Measurements from ENCODE around the gene EXD3.
"Not testable (repeated sequence)": the region's sequence is repeated elsewhere in the genome, so short reads cannot be mapped to it uniquely, and the experiment has no call there.

EXD3 gene

GRCh38 chr9:137412431-137412830, 10.5 kb downstream of the EXD3 start:
- no peak for DNase-seq

DNA sequence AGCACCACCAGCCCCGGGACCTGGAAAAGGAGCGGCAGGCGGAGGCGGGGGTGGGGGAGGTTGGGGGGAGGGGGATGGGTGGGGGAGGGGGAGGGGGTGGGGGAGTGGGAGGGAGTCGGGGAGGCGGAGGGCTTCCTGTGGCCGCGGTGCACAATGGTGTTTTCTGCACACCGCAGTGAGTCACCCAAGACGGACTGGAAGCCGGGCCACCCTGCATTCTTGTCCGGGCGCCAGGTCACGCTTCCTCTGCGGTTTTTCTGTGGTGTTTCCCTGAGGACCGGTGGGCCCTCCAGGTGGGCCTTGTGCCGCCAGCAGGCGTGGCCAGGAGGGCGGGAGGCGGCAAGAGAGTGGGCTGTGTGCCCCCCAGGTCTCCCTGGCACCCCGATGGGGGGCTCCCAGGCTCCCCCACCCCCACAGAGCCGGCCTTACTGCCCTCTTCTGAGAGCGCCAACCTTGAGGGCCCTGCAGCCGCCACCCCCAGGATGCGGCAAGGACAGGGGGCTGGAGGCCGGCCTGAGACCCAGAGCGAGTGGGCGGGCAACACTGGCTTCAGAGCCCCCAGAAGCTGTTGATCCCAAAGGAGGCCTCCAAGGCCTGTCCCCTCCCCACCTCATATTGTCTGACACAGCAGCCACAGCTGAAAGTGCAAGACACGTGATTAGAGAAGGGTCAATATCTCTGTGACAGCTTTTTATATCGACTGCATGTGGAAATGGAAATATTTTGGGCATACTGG, 11.1 kb downstream of the EXD3 start:
- no peak for DNase-seq

- DNase-seq: no peak
These were observed 11.7 kb downstream of the EXD3 start for GRCh38 chr9:137411260-137411644.

DNA sequence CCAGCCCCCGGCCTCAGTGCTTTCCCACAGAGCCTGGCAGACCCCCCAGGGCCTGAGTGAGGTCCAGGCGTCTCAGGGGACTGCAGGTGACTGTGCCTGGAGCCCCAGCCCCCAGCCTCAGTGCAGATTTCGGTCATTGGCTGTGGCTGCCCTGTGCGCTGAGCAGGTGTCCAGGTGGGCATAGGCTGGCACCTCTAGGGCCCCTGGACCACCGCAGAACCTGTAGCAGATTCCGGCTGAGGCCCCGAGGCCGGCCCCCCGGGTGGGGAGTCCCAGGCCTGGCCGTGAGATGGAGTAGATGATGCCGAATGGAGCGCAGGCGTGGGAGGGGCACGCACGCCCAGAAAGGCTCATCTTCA, 12.1 kb downstream of the EXD3 start:
- no peak for DNase-seq

- DNase-seq: not testable (repeated sequence)
These were observed 12.6 kb downstream of the EXD3 start for GRCh38 chr9:137410236-137410890.

GRCh38 chr9:137409515-137409914, 13.4 kb downstream of the EXD3 start:
- DNase-seq: no peak

DNA sequence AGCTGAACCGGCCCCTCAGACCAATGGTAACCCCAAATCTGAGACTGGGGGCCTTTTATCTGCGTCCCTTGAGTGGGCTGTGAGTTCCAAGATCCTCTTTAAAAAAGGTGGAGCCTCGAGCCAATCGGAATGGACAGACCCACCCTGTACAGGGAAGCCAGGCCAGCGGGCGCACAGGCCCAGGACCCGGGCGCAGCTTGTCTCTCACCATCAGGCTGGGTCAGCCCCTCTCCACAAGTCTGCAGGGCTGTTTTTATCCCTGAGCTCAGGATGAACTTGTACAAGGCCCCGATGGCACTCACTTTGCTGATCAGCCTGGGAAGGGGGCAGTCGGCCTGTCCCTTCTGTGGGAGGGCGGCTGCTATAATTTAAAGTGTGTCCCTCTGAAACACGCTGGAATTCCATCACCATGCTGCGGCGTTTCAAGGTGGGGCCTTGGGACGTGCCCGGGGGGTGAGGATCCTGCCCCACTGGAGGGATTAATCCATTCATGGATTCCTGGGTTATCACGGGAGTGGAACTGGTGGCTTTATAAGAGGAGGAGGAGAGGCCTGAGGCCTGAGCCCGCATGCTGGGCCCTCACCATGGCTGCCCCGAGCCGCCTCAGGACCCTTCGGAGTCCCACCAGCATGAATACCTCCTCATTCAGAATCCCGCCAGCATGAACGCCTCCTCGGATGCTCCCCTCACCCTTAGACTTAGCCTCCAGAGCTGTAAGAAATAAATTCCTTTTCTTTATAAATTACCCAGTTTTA, 14.1 kb downstream of the EXD3 start:
- DNase-seq: no peak

- DNase-seq: no peak
These were observed 15.2 kb downstream of the EXD3 start for GRCh38 chr9:137407590-137408300.

- peak; percentile 87 for DNase-seq
These were observed 15.9 kb downstream of the EXD3 start for GRCh38 chr9:137406876-137407589.

- no peak for DNase-seq
These were observed 16.7 kb downstream of the EXD3 start for GRCh38 chr9:137406085-137406760.

GRCh38 chr9:137405677-137406081, 17.3 kb downstream of the EXD3 start:
- DNase-seq: no peak

DNA sequence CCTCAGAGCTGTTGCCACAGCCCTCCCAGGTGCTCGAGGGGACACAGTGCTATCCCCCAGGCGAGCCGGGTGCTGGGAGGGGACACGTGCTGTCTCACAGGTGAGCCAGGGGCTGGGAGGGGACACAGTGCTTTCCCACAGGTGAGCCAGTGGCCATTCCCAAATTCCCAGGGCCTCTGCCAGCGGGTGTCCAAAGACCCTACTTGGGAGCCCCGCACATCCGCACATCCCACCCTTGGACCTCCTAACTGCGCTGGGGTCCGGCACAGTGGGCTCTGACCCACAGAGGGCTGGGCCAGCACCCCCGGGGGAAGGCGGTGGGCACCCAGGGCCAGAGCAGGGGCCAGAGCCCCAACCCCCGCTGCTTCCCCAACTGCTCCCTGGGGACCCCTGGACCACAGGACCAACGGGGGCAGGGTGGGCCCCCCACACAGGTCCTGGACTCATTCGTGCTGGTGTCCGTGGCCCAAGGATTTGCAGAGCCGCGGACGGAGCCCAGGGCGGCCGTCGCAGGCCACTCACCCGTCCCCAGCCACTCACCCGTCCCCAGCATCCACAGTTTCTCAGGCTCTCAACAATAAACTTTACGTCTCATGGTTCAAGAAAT, 17.9 kb downstream of the EXD3 start:
- no peak for DNase-seq

GRCh38 chr9:137403269-137403668, 19.7 kb downstream of the EXD3 start:
- DNase-seq: no peak

DNA sequence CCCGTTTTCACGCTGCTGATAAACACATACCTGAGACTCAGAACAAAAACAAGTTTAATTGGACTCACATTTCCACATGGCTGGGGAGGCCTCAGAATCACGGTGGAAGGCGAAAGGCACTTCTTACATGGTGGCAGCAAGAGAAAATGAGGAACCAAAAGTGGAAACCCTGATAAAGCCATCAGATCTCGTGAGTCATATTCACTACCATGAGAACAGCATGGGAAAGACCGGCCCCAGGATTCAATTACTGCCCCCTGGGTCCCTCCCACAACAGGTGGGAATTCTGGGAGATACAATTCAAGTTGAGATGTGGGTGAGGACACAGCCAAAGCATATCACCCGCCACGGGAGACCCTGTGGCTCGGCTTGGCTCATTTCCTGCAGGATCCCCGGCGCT, 20.2 kb downstream of the EXD3 start:
- DNase-seq: no peak

GRCh38 chr9:137398561-137399468, 24.1 kb downstream of the EXD3 start:
- DNase-seq: no peak

- DNase-seq: no peak
These were observed 25.1 kb downstream of the EXD3 start for GRCh38 chr9:137397675-137398423.

DNA sequence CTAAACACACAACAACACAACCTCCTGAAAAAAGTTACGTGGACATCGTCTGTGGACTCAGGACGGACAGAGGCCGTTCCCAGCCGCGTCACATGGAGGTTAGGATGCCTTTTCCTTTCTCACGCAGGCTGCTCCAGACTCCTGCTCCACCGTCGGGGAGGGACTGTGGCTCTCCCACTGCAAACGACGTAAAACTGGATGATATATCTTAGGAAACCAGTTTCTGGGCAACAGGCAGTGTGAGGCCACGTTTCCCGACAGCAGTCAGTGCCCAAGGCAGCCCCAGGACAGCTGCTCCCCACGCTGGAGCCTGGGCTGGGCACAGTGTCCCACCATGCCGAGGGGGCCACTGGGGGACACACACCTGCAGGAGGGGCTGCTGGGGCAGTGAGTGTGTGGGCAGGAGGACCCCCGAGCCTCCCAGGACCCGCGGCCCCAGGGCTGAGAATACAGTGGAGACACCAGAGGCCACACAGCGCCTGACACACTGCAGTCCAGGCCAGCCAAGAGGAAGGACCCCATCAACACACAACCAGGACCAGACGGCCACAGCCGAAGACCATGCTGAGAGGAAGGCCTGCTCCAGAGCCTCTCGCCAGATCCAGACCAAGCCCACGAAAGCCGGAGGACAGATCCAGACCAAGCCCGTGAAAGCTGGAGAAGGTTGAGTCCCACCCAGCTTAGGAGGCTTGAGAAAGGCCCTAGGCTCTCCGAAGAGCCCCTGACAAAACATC, 26.2 kb downstream of the EXD3 start:
- no peak for DNase-seq

GRCh38 chr9:137396227-137396626, 26.7 kb downstream of the EXD3 start:
- DNase-seq: no peak

GRCh38 chr9:137395666-137396010, 27.3 kb downstream of the EXD3 start:
- no peak for DNase-seq

All from right kidney (tissue), 1 donor.